GM23248 (cell line): Measurements from ENCODE around the gene TCF4. TPM values are rescaled to one million over a fixed set of nuclear protein-coding genes. Genes with fewer than 3 reads are reported as not detected.
A peak's percentile ranks its signal among the peaks of the same experiment; 100 is the strongest.

ENCODE experiments used
- DNase-seq: peaks from one replicate; pipeline ENCODE4 v3.0.0-alpha.2; 2015
- H2AFZ ChIP-seq: fragments of 200-600 bp; sonication (generic); 2 replicates; pipeline ENCODE4 v1.6.1; 2016; ENCODE audit warnings: antibody characterized with exemption
- H3F3A ChIP-seq: fragments of 200-600 bp; sonication (generic); 2 replicates; pipeline ENCODE4 v1.6.1; 2016; ENCODE audit warnings: mild to moderate bottlenecking, antibody characterized with exemption, mixed run types; ENCODE audit not compliant: insufficient read depth
- H3K27ac ChIP-seq: fragments of 200-600 bp; sonication (generic); 2 replicates; pipeline ENCODE4 v1.5.1; 2016; ENCODE audit warnings: mild to moderate bottlenecking
- H3K27me3 ChIP-seq: fragments of 200-600 bp; sonication (generic); replicated peaks from 2 replicates; pipeline ENCODE4 v1.6.1; 2016; ENCODE audit warnings: mild to moderate bottlenecking; ENCODE audit not compliant: insufficient read depth
- H3K36me3 ChIP-seq: fragments of 200-600 bp; sonication (generic); 2 replicates; pipeline ENCODE4 v1.6.1; 2016; ENCODE audit warnings: low read depth, mild to moderate bottlenecking
- H3K4me1 ChIP-seq: fragments of 200-600 bp; sonication (generic); 2 replicates; pipeline ENCODE4 v1.6.1; 2016; ENCODE audit warnings: mild to moderate bottlenecking; ENCODE audit not compliant: insufficient read depth
- H3K4me2 ChIP-seq: fragments of 200-600 bp; sonication (generic); one replicate; pipeline ENCODE4 v1.6.1; 2016; ENCODE audit warnings: mild to moderate bottlenecking; ENCODE audit not compliant: unreplicated experiment
- H3K4me3 ChIP-seq: fragments of 200-600 bp; sonication (generic); 2 replicates; pipeline ENCODE4 v1.5.1; 2016; ENCODE audit warnings: mild to moderate bottlenecking
- H3K79me2 ChIP-seq: fragments of 200-600 bp; sonication (generic); 2 replicates; pipeline ENCODE4 v1.6.1; 2016; ENCODE audit warnings: mild to moderate bottlenecking; ENCODE audit not compliant: insufficient read depth
- H3K9ac ChIP-seq: fragments of 200-600 bp; sonication (generic); 2 replicates; pipeline ENCODE4 v1.6.1; 2016; ENCODE audit warnings: mild to moderate bottlenecking
- H3K9me2 ChIP-seq: fragments of 200-600 bp; sonication (generic); 2 replicates; pipeline ENCODE4 v1.6.1; 2016; ENCODE audit warnings: mixed run types, mild to moderate bottlenecking, moderate library complexity; ENCODE audit not compliant: insufficient read depth
- H3K9me3 ChIP-seq: fragments of 200-600 bp; sonication (generic); one replicate; pipeline ENCODE4 v1.6.1; 2017; ENCODE audit warnings: low read depth
- H4K20me1 ChIP-seq: fragments of 200-600 bp; sonication (generic); 2 replicates; pipeline ENCODE4 v1.6.0; 2016; ENCODE audit not compliant: insufficient read depth
- EZH2 ChIP-seq: fragments of 200-600 bp; sonication (generic); IDR thresholded peaks from 2 replicates; pipeline ENCODE4 v1.6.1; 2018; ENCODE audit warnings: antibody characterized with exemption, mild to moderate bottlenecking; ENCODE audit not compliant: insufficient read depth, poor library complexity, severe bottlenecking
- EZH2phosphoT487 ChIP-seq: fragments of 200-600 bp; sonication (generic); IDR thresholded peaks from 2 replicates; pipeline ENCODE4 v1.6.1; 2018; ENCODE audit warnings: antibody characterized with exemption, moderate library complexity, mild to moderate bottlenecking, low read depth; ENCODE audit not compliant: insufficient read depth
- WGBS, 2 experiments: methylation state at CpG; one replicate each; pipeline ENCODE4 v1.1.6; 2015 to 2017; ENCODE audit warnings: low lambda C conversion rate in 2 of 2, low coverage in 1 of 2; ENCODE audit errors: missing lambda C conversion rate in 2 of 2; 5-methylcytosine and 5-hydroxymethylcytosine counted together
- in situ Hi-C: fragments of 300-500 bp; cut with MboI; formaldehyde crosslinking; loops from 2 replicates; pipeline ENCODE4 v1.15.0; 2020
- polyA plus RNA-seq: library from polyadenylated mRNA; unstranded; fragments of >200 nt; fragmentation: Nextera tagmentation; extraction: Ambion mirVana; gene quantifications from 2 replicates; pipeline ENCODE4 v1.2.1, GENCODE V29; 2016
- total RNA-seq: library from RNA; depleted of rRNA; stranded (reverse); fragments of >200 nt; shearing (Covaris generic); gene quantifications from 2 replicates; pipeline ENCODE4 v1.2.3, GENCODE V29; 2014

The TCF4 gene
- total and polyA plus RNA-seq, 2 experiments from 2014 or later: 54.5 to 59.3 TPM

DNA sequence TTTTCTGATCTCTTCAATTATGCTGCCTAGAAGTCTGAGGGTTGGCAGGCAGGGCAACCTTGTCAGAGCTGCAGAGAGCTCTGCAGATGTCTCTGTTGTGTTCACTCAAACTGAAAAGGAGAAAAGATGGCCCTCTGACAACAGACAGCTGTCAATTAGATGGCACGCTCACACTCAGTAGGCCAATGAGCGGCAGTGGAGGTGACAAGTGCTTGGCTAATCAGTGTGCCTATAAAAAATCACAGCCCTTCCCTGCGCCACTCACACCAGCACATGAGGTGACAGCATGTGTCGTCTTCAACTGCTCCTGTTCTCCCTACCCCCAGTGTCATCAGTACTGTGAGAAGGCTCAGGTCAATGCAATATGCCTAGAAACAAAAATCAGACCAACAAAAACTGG, 203.9 kb downstream of the TCF4 start:
- H3K9ac ChIP-seq: no peak overlapping the region
- in situ Hi-C loops: no loop called here
- WGBS, 2 experiments: 83 to 86% methylated on average over 4 of the region's 4 CpGs
- peaks cover 8% of the 10 kb centered on the region for H3F3A ChIP-seq
- peaks cover 94% of the 10 kb centered on the region for H3K79me2 ChIP-seq
- DNase-seq: no peak
- TF ChIP-seq EZH2 (no peak), EZH2phosphoT487 (no peak)
- H3K27me3 ChIP-seq: no peaks in the 10 kb centered on the region
- H3K4me2 ChIP-seq: no peak overlapping the region
- H3K4me1 ChIP-seq: peaks cover 15% of the 10 kb centered on the region
- H3K4me3 ChIP-seq: no peak overlapping the region
- H4K20me1 ChIP-seq: no peaks in the 10 kb centered on the region
- H2AFZ ChIP-seq: no peak overlapping the region
- no peaks in the 10 kb centered on the region for H3K9me2 ChIP-seq
- no peak overlapping the region for H3K27ac ChIP-seq
- H3K9me3 ChIP-seq: no peaks in the 10 kb centered on the region
- 0 out of 2 replicates have a peak, but pooled peaks cover 7% of the 10 kb centered on the region for H3K36me3 ChIP-seq

DNA sequence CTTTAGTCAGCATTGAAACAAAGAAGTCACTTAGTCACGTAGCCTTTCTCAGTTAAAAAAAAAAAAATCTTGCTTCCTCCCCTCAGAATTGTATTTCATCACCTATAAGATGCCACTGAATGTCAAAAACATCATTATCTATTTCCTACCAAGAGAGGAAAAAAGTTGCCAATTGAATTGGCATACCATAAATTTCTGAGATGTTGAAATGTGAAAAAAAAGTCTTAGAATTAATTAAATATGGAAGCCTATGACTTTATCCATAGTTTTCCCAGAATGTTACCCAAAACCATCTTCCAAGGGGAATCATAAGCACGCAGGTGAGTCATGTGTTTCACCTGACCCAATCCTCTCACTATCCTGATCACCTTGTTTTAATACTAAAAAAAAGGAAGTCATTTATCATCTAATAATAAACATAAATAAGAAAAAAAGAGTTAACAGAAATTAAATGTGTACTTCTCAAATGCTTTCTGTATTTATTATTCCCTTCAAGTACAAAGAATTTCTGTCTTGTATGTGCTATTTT, 205.7 kb downstream of the TCF4 start:
- H3K36me3 ChIP-seq: 0 out of 2 replicates have a peak, but pooled peaks cover 7% of the 10 kb centered on the region
- no peaks in the 10 kb centered on the region for H3K9me2 ChIP-seq
- H3K27ac ChIP-seq: no peak overlapping the region
- no peak overlapping the region for H2AFZ ChIP-seq
- TF ChIP-seq EZH2phosphoT487 (no peak), EZH2 (no peak)
- H3K4me3 ChIP-seq: no peak overlapping the region
- no peak overlapping the region for H3K4me2 ChIP-seq
- peaks cover 8% of the 10 kb centered on the region for H3F3A ChIP-seq
- peaks cover 9% of the 10 kb centered on the region for H3K4me1 ChIP-seq
- H3K27me3 ChIP-seq: no peaks in the 10 kb centered on the region
- WGBS, 2 experiments: 85 to 90% methylated on average over 2 of the region's 2 CpGs
- DNase-seq: no peak
- in situ Hi-C loops: no loop called here
- no peak overlapping the region for H3K9ac ChIP-seq
- no peaks in the 10 kb centered on the region for H4K20me1 ChIP-seq
- no peaks in the 10 kb centered on the region for H3K9me3 ChIP-seq
- peaks cover 94% of the 10 kb centered on the region for H3K79me2 ChIP-seq

DNA sequence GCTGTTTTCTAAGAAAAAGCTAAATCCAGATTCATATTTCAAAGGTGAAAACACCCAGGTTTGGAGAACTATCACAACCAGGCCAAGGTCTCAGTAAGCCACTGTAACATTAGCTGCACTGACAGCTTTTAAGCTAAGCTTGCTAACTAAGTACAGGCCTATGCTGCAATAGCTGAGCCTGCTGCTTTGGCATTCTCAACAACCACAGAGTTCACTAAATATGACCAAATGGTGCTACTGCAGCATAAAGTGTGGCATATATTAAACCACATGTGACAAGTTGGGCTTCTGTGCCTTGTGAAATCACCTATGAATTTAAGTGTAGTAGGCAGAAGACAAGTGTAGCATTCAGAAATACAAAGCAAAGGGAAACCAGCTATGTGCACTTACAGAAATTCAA, 206.7 kb downstream of the TCF4 start:
- H4K20me1 ChIP-seq: no peaks in the 10 kb centered on the region
- H3F3A ChIP-seq: peaks cover 8% of the 10 kb centered on the region
- in situ Hi-C loops: no loop called here
- H2AFZ ChIP-seq: no peak overlapping the region
- peak; percentile 98 for TF ChIP-seq EZH2phosphoT487
- TF ChIP-seq EZH2: no peak
- peaks cover 94% of the 10 kb centered on the region for H3K79me2 ChIP-seq
- DNase-seq: peak; percentile 84
- 0 out of 2 replicates have a peak, but pooled peaks cover 7% of the 10 kb centered on the region for H3K36me3 ChIP-seq
- H3K9ac ChIP-seq: no peak overlapping the region
- H3K4me2 ChIP-seq: no peak overlapping the region
- peaks cover 9% of the 10 kb centered on the region for H3K4me1 ChIP-seq
- H3K4me3 ChIP-seq: no peak overlapping the region
- H3K27me3 ChIP-seq: no peaks in the 10 kb centered on the region
- H3K9me3 ChIP-seq: no peaks in the 10 kb centered on the region
- no peaks in the 10 kb centered on the region for H3K9me2 ChIP-seq
- no peak overlapping the region for H3K27ac ChIP-seq

DNA sequence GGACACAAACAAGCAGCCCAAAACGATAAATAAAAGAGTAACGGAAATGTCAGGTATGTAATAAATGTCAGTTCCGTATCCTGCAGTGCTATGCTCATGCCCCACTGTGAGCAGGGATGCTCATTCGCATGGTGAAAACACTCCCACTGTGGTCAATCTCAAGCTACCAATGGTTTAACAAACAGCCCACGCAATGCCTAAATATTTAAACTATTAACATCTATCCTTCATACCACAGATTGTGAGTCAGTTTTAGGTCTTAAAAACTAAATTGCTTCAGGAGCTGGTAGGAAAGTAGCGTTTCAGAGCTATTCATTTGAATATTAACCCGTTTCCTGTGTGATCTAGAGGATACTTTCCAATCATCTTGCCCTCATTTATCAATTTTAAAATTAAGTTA, 207.4 kb downstream of the TCF4 start:
- DNase-seq: peak; percentile 53
- in situ Hi-C loops: no loop called here
- peaks cover 9% of the 10 kb centered on the region for H3K4me1 ChIP-seq
- no peak overlapping the region for H2AFZ ChIP-seq
- H3K36me3 ChIP-seq: 0 out of 2 replicates have a peak, but pooled peaks cover 7% of the 10 kb centered on the region
- no peaks in the 10 kb centered on the region for H3K9me3 ChIP-seq
- H3K27ac ChIP-seq: no peak overlapping the region
- no peaks in the 10 kb centered on the region for H3K9me2 ChIP-seq
- TF ChIP-seq EZH2phosphoT487: no peak
- no peak for TF ChIP-seq EZH2
- no peaks in the 10 kb centered on the region for H4K20me1 ChIP-seq
- H3K79me2 ChIP-seq: peaks cover 91% of the 10 kb centered on the region
- H3K27me3 ChIP-seq: no peaks in the 10 kb centered on the region
- 86 to 89% methylated on average over 7 of the region's 7 CpGs for WGBS, 2 experiments
- peaks cover 8% of the 10 kb centered on the region for H3F3A ChIP-seq
- H3K4me3 ChIP-seq: no peak overlapping the region
- H3K4me2 ChIP-seq: no peak overlapping the region
- no peak overlapping the region for H3K9ac ChIP-seq

DNA sequence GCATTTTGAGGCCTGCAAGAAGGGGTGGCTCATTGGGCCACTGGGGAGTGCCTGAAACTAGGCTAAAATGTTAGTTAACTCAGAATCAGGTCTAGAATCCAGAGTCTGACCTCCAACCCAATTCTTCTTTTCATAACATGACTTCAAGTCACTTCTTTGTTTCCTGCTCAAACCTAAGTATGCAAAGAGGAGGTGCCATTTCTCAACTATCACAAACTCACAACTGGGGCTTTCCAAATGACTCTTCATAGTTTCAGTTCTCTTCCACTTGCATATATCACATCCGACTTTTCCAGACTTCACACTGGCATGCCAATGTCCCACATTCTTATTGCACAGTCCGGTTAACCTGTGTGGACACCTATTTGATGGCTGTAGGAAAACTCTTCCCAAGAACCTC, 211.6 kb downstream of the TCF4 start:
- in situ Hi-C loops: no loop called here
- H3K4me3 ChIP-seq: no peak overlapping the region
- H3K4me2 ChIP-seq: no peak overlapping the region
- H3K4me1 ChIP-seq: peaks cover 9% of the 10 kb centered on the region
- H3F3A ChIP-seq: peaks cover 8% of the 10 kb centered on the region
- H3K36me3 ChIP-seq: no peaks in the 10 kb centered on the region
- no peaks in the 10 kb centered on the region for H3K27me3 ChIP-seq
- WGBS, 2 experiments: 53 to 59% methylated on average over 2 of the region's 2 CpGs
- TF ChIP-seq EZH2: no peak
- no peak for TF ChIP-seq EZH2phosphoT487
- H3K9me3 ChIP-seq: no peaks in the 10 kb centered on the region
- H3K27ac ChIP-seq: no peak overlapping the region
- no peaks in the 10 kb centered on the region for H4K20me1 ChIP-seq
- no peak overlapping the region for H3K9ac ChIP-seq
- H3K79me2 ChIP-seq: peaks cover 90% of the 10 kb centered on the region
- no peaks in the 10 kb centered on the region for H3K9me2 ChIP-seq
- no peak for DNase-seq
- no peak overlapping the region for H2AFZ ChIP-seq
